ENCODE results near the gene KSR2.

The KSR2 gene

GRCh38 chr12:117545216-117545615 lies 423.6 kb downstream of the KSR2 start:
- no peaks in the 10 kb centered on the region for H3K9me2 ChIP-seq (replicated peaks; ENCODE audit: control insufficient read depth, low read length)
- H3K27ac ChIP-seq (ENCODE audit: low read depth, low read length): no peak overlapping the region
- H4K20me1 ChIP-seq (ENCODE audit: control insufficient read depth, insufficient read depth, low read depth, low read length): no peaks in the 10 kb centered on the region
- no peaks in the 10 kb centered on the region for H3K27me3 ChIP-seq (ENCODE audit: control insufficient read depth, low read length)
- H3K4me3 ChIP-seq (ENCODE audit: low read length): no peak overlapping the region
- H3F3A ChIP-seq (ENCODE audit: control insufficient read depth, insufficient read depth): no peaks in the 10 kb centered on the region
- H3K4me1 ChIP-seq (ENCODE audit: control insufficient read depth, low read length): no peaks in the 10 kb centered on the region
- TF ChIP-seq CTCF (IDR thresholded peaks at IDR 0.05; ENCODE audit: low read depth, low read length, poor library complexity, severe bottlenecking) (no peak), EZH2phosphoT487 (IDR thresholded peaks at IDR 0.05; ENCODE audit: borderline replicate concordance, low read length) (no peak)
- no peaks in the 10 kb centered on the region for H3K36me3 ChIP-seq (ENCODE audit: control insufficient read depth, low read length)
- no peaks in the 10 kb centered on the region for H3K79me2 ChIP-seq (ENCODE audit: control insufficient read depth, low read length)
- no peaks in the 10 kb centered on the region for H3K9me3 ChIP-seq (ENCODE audit: control insufficient read depth, insufficient read depth, low read length)
- H3K4me2 ChIP-seq (ENCODE audit: low read length): no peak overlapping the region

GRCh38 chr12:117540011-117540410 lies 428.8 kb downstream of the KSR2 start:
- TF ChIP-seq EZH2phosphoT487 (IDR thresholded peaks at IDR 0.05; ENCODE audit: borderline replicate concordance, low read length): no peak
- no peak for TF ChIP-seq CTCF (IDR thresholded peaks at IDR 0.05; ENCODE audit: low read depth, low read length, poor library complexity, severe bottlenecking)
- Histone ChIP-seq H3K9me2 (replicated peaks; ENCODE audit: control insufficient read depth, low read length) (no peaks in the 10 kb centered on the region), H3K27me3 (ENCODE audit: control insufficient read depth, low read length) (no peaks in the 10 kb centered on the region), H3K4me3 (ENCODE audit: low read length) (no peak overlapping the region), H3K36me3 (ENCODE audit: control insufficient read depth, low read length) (no peaks in the 10 kb centered on the region), H3K4me1 (ENCODE audit: control insufficient read depth, low read length) (no peaks in the 10 kb centered on the region), H3K9me3 (ENCODE audit: control insufficient read depth, insufficient read depth, low read length) (no peaks in the 10 kb centered on the region), H3K4me2 (ENCODE audit: low read length) (no peak overlapping the region), H4K20me1 (ENCODE audit: control insufficient read depth, insufficient read depth, low read depth, low read length) (no peaks in the 10 kb centered on the region), H3K79me2 (ENCODE audit: control insufficient read depth, low read length) (no peaks in the 10 kb centered on the region), H3K27ac (ENCODE audit: low read depth, low read length) (no peak overlapping the region), H3F3A (ENCODE audit: control insufficient read depth, insufficient read depth) (no peaks in the 10 kb centered on the region)

GRCh38 chr12:117538926-117539325 lies 429.9 kb downstream of the KSR2 start:
- Histone ChIP-seq H3K9me2 (replicated peaks; ENCODE audit: control insufficient read depth, low read length) (no peaks in the 10 kb centered on the region), H3F3A (ENCODE audit: control insufficient read depth, insufficient read depth) (no peaks in the 10 kb centered on the region), H3K4me1 (ENCODE audit: control insufficient read depth, low read length) (no peaks in the 10 kb centered on the region), H3K27ac (ENCODE audit: low read depth, low read length) (no peak overlapping the region), H3K9me3 (ENCODE audit: control insufficient read depth, insufficient read depth, low read length) (no peaks in the 10 kb centered on the region), H3K4me3 (ENCODE audit: low read length) (no peak overlapping the region), H3K36me3 (ENCODE audit: control insufficient read depth, low read length) (no peaks in the 10 kb centered on the region), H3K4me2 (ENCODE audit: low read length) (no peak overlapping the region), H4K20me1 (ENCODE audit: control insufficient read depth, insufficient read depth, low read depth, low read length) (no peaks in the 10 kb centered on the region), H3K27me3 (ENCODE audit: control insufficient read depth, low read length) (peaks cover 3% of the 10 kb centered on the region; the same call in 1 of the 2 replicates), H3K79me2 (ENCODE audit: control insufficient read depth, low read length) (no peaks in the 10 kb centered on the region)
- TF ChIP-seq CTCF (IDR thresholded peaks at IDR 0.05; ENCODE audit: low read depth, low read length, poor library complexity, severe bottlenecking) (no peak), EZH2phosphoT487 (IDR thresholded peaks at IDR 0.05; ENCODE audit: borderline replicate concordance, low read length) (no peak)
